Left ventricle myocardium inferior (tissue), 1 donor: ENCODE data around the gene YPEL2. TPM values are rescaled to one million over a fixed set of nuclear protein-coding genes. Genes with fewer than 3 reads are reported as not detected.

Source experiments
- DNase-seq: peaks from one replicate; pipeline ENCODE4 v3.0.0-alpha.2; 2020
- H3K27ac ChIP-seq: fragments of 200-600 bp; replicated peaks from 2 replicates; pipeline ENCODE4 v1.8.0; 2021
- H3K27me3 ChIP-seq: fragments of 200-600 bp; 2 replicates; pipeline ENCODE4 v1.8.0; 2021; ENCODE audit warnings: low read depth
- H3K36me3 ChIP-seq: fragments of 200-600 bp; 2 replicates; pipeline ENCODE4 v1.8.0; 2021
- H3K4me1 ChIP-seq: fragments of 200-600 bp; 2 replicates; pipeline ENCODE4 v1.8.0; 2021
- H3K4me3 ChIP-seq: fragments of 200-600 bp; 2 replicates; pipeline ENCODE4 v1.8.0; 2021; ENCODE audit warnings: mild to moderate bottlenecking, moderate library complexity
- H3K9me3 ChIP-seq: fragments of 200-600 bp; replicated peaks from 2 replicates; pipeline ENCODE4 v1.8.0; 2021
- CTCF ChIP-seq: fragments of 200-600 bp; IDR thresholded peaks from 2 replicates; pipeline ENCODE4 v1.8.0; 2021; ENCODE audit warnings: antibody characterized with exemption, mild to moderate bottlenecking, borderline replicate concordance
- intact Hi-C: fragments of 100-400 bp; cut with micrococcal nuclease; formaldehyde crosslinking; loops from one replicate; pipeline ENCODE4 v1.11.0; 2022
- total RNA-seq: library from RNA; stranded (reverse); fragmentation: NEBNext Ultra II Directional; extraction: Animal tissue kit (Norgen Biotek cat#: 25700); gene quantifications from one replicate; pipeline ENCODE4 v1.2.1, GENCODE V29; 2021
- donor health status: DM: no; HTN: yes; CAD: no; lungs with severe emphysema.

Gene YPEL2
- total RNA-seq, 1 donor from 2014 or later, result 36.3 TPM

- intact Hi-C loops, result no loop called here
- H3K27ac ChIP-seq, result peak overlapping the region; percentile 58
- peaks cover 99% of the 10 kb centered on the region for H3K4me1 ChIP-seq
- no peak overlapping the region for H3K4me3 ChIP-seq
- no peaks in the 10 kb centered on the region for H3K27me3 ChIP-seq
- no peak for TF ChIP-seq CTCF
- H3K9me3 ChIP-seq, result no peaks in the 10 kb centered on the region
- no peak for DNase-seq
- peaks cover 21% of the 10 kb centered on the region for H3K36me3 ChIP-seq
These were observed 24.4 kb downstream of the YPEL2 start for GRCh38 chr17:59355702-59356325.

- peaks cover 99% of the 10 kb centered on the region for H3K4me1 ChIP-seq
- no peaks in the 10 kb centered on the region for H3K27me3 ChIP-seq
- H3K36me3 ChIP-seq, result peaks cover 21% of the 10 kb centered on the region
- DNase-seq, result no peak
- TF ChIP-seq CTCF, result no peak
- no peaks in the 10 kb centered on the region for H3K9me3 ChIP-seq
- H3K27ac ChIP-seq, result peak overlapping the region; percentile 58
- H3K4me3 ChIP-seq, result no peak overlapping the region
- intact Hi-C loops, result no loop called here
These were observed 25.2 kb downstream of the YPEL2 start for GRCh38 chr17:59356543-59357218.

GRCh38 chr17:59357219-59357697 is 25.8 kb downstream of the YPEL2 start:
- peak overlapping the region; percentile 58 for H3K27ac ChIP-seq
- intact Hi-C loops, result no loop called here
- TF ChIP-seq CTCF, result no peak
- no peak overlapping the region for H3K4me3 ChIP-seq
- H3K27me3 ChIP-seq, result no peaks in the 10 kb centered on the region
- H3K9me3 ChIP-seq, result no peaks in the 10 kb centered on the region
- no peak for DNase-seq
- peaks cover 99% of the 10 kb centered on the region for H3K4me1 ChIP-seq
- peaks cover 21% of the 10 kb centered on the region for H3K36me3 ChIP-seq

GRCh38 chr17:59357929-59358328 is 26.5 kb downstream of the YPEL2 start:
- Histone ChIP-seq H3K27ac (peak overlapping the region; percentile 58), H3K36me3 (peaks cover 21% of the 10 kb centered on the region), H3K9me3 (no peaks in the 10 kb centered on the region), H3K4me1 (peaks cover 99% of the 10 kb centered on the region), H3K27me3 (no peaks in the 10 kb centered on the region), H3K4me3 (no peak overlapping the region)
- no peak for TF ChIP-seq CTCF
- no peak for DNase-seq
- intact Hi-C loops, result no loop called here

GRCh38 chr17:59361386-59361785 is 29.9 kb downstream of the YPEL2 start:
- DNase-seq, result no peak
- H3K36me3 ChIP-seq, result peaks cover 12% of the 10 kb centered on the region
- H3K27me3 ChIP-seq, result no peaks in the 10 kb centered on the region
- intact Hi-C loops, result no loop called here
- peak overlapping the region; percentile 97 for H3K27ac ChIP-seq
- no peaks in the 10 kb centered on the region for H3K9me3 ChIP-seq
- no peak for TF ChIP-seq CTCF
- peaks cover 99% of the 10 kb centered on the region for H3K4me1 ChIP-seq
- H3K4me3 ChIP-seq, result no peak overlapping the region
